GM19035 (cell line): ENCODE results near the gene MAZ.
"Not testable (repeated sequence)": the region's sequence is repeated elsewhere in the genome, so short reads cannot be mapped to it uniquely, and the experiment has no call there.

Source experiments
- ATAC-seq: cut with Tn5 transposase; IDR thresholded peaks from one replicate; pipeline ENCODE4 v1.9.1; 2021; ENCODE audit not compliant: unreplicated experiment

MAZ gene

GRCh38 chr16:29806099-29806579 lies at the start of gene MAZ:
TSS of gene MAZ (plus strand) at chr16:29806529. CDS start at chr16:29806702, 173 bp downstream.
- ATAC-seq: no peak

- no peak for ATAC-seq
Observed at GRCh38 chr16:29756654-29757053, 49.7 kb upstream of the MAZ start.

- not testable (repeated sequence) for ATAC-seq
Observed at GRCh38 chr16:29757086-29757485, 49.2 kb upstream of the MAZ start.

- ATAC-seq: no peak
Observed at GRCh38 chr16:29757950-29758466, 48.3 kb upstream of the MAZ start.

- ATAC-seq: no peak
Observed at GRCh38 chr16:29760567-29761279, 45.6 kb upstream of the MAZ start.

GRCh38 chr16:29761280-29761651 lies 45.1 kb upstream of the MAZ start:
- ATAC-seq: not testable (repeated sequence)

GRCh38 chr16:29761882-29762281 lies 44.4 kb upstream of the MAZ start:
- ATAC-seq: no peak

- no peak for ATAC-seq
Observed at GRCh38 chr16:29763326-29763725, 43.0 kb upstream of the MAZ start.

GRCh38 chr16:29765167-29766032 lies 40.9 kb upstream of the MAZ start:
- no peak for ATAC-seq

GRCh38 chr16:29766571-29766970 lies 39.8 kb upstream of the MAZ start:
- ATAC-seq: no peak

- no peak for ATAC-seq
Observed at GRCh38 chr16:29767062-29767461, 39.3 kb upstream of the MAZ start.

- no peak for ATAC-seq
Observed at GRCh38 chr16:29769507-29769906, 36.8 kb upstream of the MAZ start.

- ATAC-seq: no peak
Observed at GRCh38 chr16:29770250-29770929, 35.9 kb upstream of the MAZ start.

- not testable (repeated sequence) for ATAC-seq
Observed at GRCh38 chr16:29772330-29772729, 34.0 kb upstream of the MAZ start.

- ATAC-seq: no peak
Observed at GRCh38 chr16:29774730-29775129, 31.6 kb upstream of the MAZ start.

GRCh38 chr16:29775742-29776408 lies 30.5 kb upstream of the MAZ start:
- ATAC-seq: no peak

GRCh38 chr16:29777576-29778350 lies 28.6 kb upstream of the MAZ start, which contains the start of gene ZG16:
TSS of gene ZG16 (plus strand) at chr16:29778256. CDS start at chr16:29779267, 1,011 bp downstream.
- ATAC-seq: no peak

- no peak for ATAC-seq
Observed at GRCh38 chr16:29779474-29779873, 26.9 kb upstream of the MAZ start.

- ATAC-seq: not testable (repeated sequence)
Observed at GRCh38 chr16:29783094-29783953, 23.0 kb upstream of the MAZ start.
